HG02852 (cell line): Measurements from ENCODE around the gene FCRL4.
A peak's percentile ranks its signal among the peaks of the same experiment; 100 is the strongest.
"Not testable (repeated sequence)": the region's sequence is repeated elsewhere in the genome, so short reads cannot be mapped to it uniquely, and the experiment has no call there.

Experiments
- ATAC-seq: cut with Tn5 transposase; IDR thresholded peaks from one replicate; pipeline ENCODE4 v1.9.1; 2021; ENCODE audit warnings: mild to moderate bottlenecking, moderate library complexity; ENCODE audit not compliant: unreplicated experiment

The FCRL4 gene

GRCh38 chr1:157551694-157552693, 45.9 kb downstream of the FCRL4 start, which contains the start of gene FCRL5:
FCRL5 (minus strand) TSS chr1:157552515; CDS start chr1:157552362, 153 bp downstream.
- ATAC-seq, result peak; percentile 72

DNA sequence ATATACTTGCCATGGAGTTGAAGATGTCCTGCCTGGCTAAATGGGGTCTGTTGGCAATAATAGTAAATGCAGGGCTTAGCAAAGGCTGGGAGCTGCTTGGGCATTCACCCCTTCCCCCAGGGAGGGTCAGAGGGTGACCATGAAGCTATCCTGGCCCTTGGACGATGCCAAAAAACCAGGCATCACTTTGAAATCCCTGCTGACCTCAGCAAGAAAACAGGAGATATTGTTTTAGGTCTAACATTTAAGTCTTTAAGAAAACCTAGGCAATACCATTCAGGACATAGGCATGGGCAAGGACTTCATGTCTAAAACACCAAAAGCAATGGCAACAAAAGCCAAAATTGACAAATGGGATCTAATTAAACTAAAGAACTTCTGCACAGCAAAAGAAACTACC, 49.8 kb downstream of the FCRL4 start:
- not testable (repeated sequence) for ATAC-seq

- no peak for ATAC-seq
Measured at GRCh38 chr1:157542676-157543075, 55.2 kb downstream of the FCRL4 start.

DNA sequence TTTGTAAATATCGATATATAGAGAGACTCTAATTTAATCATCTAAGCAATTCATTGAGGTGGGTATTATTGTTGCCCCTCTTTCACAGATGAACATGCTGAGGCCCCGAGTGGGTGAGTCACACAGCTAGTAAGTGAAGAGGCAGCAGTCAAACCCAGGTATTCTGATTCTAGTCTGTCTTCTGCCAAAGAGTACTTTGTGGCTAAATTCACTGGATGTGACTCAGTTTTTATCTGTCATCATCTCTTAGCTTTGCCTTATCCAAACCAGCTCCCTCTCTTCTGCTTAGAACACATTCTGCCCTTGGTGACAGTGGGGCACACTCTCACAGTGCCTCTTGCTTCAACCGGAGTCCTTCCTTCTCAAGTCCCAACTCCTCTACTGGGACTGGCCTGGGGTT, 57.0 kb downstream of the FCRL4 start:
- no peak for ATAC-seq

DNA sequence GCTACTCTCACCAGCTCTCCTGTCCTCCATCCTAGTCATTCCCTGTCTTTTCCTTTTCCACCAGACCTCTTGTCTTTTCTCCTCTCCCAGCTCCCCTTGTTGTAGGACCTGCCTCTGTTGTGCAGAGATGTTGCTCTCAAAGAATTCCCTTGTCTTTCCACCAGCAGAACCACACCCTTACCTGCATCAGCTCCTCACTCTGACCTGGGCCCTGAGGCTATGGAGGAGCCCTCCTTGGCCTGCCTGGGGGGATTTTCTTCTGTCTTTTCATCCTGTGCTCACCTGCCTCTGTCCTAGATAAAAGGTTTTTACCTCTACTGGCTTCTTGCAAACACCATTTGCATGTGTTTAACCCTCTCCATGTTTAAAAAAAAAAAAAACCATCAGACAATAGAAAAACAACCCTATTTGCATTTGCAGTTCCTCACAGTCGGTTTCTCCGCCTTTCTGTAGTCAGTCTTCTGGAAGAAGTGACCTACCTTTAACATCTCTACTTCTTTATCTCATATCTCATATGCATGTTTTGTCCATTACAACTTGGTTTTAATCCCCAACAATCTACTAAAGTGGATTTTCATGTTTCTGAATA, 57.6 kb downstream of the FCRL4 start:
- no peak for ATAC-seq

DNA sequence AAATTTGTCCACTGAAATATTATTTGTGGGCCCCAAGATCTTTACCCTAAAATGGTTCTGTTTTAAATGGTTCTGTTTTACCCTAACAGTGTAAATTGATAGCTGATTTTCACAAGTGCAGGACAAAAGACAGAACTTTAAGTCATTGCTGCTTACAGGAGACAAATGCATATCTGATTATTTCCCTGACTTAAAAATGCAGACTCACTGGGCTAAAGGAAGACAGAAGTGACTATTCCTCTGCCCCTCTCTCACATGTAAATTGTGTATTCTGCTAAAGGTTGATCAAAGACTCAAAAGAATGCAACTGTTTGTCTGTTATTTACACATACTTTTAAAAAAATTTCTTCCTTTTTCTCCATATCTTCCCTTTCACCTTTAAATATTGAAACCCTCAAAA, 58.3 kb downstream of the FCRL4 start:
- ATAC-seq, result no peak

GRCh38 chr1:157532569-157532968, 65.3 kb downstream of the FCRL4 start:
- no peak for ATAC-seq

GRCh38 chr1:157523774-157524493, 74.0 kb downstream of the FCRL4 start:
- peak; percentile 77 for ATAC-seq
